Measurements from ENCODE around the gene SRGAP1. TPM values are rescaled to one million over a fixed set of nuclear protein-coding genes. Genes with fewer than 3 reads are reported as not detected.

The SRGAP1 gene
- total and polyA plus RNA-seq, 2 of the 8 experiments (the other 6 are each of a cell fraction or from before 2014, with no cell fraction given): 3.2 to 7.3 TPM

DNA sequence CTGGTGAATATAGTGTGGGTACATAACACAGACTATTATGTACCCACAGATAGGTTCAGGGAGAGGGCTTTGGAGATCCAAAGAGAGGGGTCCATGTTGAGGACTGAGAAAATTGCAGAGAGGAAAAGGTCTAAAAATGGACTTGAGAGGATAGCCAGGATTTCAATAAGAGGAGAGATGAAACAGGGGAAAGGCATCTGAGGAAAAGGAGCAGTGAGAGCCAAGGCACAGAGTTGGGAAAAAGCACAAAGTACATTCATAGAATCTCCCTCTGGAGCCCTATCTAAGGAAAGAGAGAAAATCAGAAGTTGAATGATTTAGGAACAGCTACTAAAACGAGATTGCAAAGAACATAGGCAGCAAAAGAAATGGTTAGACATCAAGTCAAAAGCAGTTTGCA lies 182.8 kb downstream of the SRGAP1 start (continued):
- TF ChIP-seq, protein P1, sequence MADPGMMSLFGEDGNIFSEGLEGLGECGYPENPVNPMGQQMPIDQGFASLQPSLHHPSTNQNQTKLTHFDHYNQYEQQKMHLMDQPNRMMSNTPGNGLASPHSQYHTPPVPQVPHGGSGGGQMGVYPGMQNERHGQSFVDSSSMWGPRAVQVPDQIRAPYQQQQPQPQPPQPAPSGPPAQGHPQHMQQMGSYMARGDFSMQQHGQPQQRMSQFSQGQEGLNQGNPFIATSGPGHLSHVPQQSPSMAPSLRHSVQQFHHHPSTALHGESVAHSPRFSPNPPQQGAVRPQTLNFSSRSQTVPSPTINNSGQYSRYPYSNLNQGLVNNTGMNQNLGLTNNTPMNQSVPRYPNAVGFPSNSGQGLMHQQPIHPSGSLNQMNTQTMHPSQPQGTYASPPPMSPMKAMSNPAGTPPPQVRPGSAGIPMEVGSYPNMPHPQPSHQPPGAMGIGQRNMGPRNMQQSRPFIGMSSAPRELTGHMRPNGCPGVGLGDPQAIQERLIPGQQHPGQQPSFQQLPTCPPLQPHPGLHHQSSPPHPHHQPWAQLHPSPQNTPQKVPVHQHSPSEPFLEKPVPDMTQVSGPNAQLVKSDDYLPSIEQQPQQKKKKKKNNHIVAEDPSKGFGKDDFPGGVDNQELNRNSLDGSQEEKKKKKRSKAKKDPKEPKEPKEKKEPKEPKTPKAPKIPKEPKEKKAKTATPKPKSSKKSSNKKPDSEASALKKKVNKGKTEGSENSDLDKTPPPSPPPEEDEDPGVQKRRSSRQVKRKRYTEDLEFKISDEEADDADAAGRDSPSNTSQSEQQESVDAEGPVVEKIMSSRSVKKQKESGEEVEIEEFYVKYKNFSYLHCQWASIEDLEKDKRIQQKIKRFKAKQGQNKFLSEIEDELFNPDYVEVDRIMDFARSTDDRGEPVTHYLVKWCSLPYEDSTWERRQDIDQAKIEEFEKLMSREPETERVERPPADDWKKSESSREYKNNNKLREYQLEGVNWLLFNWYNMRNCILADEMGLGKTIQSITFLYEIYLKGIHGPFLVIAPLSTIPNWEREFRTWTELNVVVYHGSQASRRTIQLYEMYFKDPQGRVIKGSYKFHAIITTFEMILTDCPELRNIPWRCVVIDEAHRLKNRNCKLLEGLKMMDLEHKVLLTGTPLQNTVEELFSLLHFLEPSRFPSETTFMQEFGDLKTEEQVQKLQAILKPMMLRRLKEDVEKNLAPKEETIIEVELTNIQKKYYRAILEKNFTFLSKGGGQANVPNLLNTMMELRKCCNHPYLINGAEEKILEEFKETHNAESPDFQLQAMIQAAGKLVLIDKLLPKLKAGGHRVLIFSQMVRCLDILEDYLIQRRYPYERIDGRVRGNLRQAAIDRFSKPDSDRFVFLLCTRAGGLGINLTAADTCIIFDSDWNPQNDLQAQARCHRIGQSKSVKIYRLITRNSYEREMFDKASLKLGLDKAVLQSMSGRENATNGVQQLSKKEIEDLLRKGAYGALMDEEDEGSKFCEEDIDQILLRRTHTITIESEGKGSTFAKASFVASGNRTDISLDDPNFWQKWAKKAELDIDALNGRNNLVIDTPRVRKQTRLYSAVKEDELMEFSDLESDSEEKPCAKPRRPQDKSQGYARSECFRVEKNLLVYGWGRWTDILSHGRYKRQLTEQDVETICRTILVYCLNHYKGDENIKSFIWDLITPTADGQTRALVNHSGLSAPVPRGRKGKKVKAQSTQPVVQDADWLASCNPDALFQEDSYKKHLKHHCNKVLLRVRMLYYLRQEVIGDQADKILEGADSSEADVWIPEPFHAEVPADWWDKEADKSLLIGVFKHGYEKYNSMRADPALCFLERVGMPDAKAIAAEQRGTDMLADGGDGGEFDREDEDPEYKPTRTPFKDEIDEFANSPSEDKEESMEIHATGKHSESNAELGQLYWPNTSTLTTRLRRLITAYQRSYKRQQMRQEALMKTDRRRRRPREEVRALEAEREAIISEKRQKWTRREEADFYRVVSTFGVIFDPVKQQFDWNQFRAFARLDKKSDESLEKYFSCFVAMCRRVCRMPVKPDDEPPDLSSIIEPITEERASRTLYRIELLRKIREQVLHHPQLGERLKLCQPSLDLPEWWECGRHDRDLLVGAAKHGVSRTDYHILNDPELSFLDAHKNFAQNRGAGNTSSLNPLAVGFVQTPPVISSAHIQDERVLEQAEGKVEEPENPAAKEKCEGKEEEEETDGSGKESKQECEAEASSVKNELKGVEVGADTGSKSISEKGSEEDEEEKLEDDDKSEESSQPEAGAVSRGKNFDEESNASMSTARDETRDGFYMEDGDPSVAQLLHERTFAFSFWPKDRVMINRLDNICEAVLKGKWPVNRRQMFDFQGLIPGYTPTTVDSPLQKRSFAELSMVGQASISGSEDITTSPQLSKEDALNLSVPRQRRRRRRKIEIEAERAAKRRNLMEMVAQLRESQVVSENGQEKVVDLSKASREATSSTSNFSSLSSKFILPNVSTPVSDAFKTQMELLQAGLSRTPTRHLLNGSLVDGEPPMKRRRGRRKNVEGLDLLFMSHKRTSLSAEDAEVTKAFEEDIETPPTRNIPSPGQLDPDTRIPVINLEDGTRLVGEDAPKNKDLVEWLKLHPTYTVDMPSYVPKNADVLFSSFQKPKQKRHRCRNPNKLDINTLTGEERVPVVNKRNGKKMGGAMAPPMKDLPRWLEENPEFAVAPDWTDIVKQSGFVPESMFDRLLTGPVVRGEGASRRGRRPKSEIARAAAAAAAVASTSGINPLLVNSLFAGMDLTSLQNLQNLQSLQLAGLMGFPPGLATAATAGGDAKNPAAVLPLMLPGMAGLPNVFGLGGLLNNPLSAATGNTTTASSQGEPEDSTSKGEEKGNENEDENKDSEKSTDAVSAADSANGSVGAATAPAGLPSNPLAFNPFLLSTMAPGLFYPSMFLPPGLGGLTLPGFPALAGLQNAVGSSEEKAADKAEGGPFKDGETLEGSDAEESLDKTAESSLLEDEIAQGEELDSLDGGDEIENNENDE (IDR thresholded peaks at IDR 0.05; ENCODE audit: insufficient replicate concordance, low read length): no peak
- TF ChIP-seq CHD1 (IDR thresholded peaks at IDR 0.05; ENCODE audit: low read depth, low read length) (no peak), CEBPB (IDR thresholded peaks at IDR 0.05; ENCODE audit: low read depth, low read length) (no peak), JUN (IDR thresholded peaks at IDR 0.05; ENCODE audit: low read depth, low read length) (no peak), TBP (IDR thresholded peaks at IDR 0.05; ENCODE audit: low read depth, low read length) (no peak), SIN3A (conservative IDR thresholded peaks at IDR 0.05 in 1 of 2, IDR thresholded peaks at IDR 0.05 in 1 of 2; ENCODE audit: low read depth in 1 of 2, low read length in 2 of 2) (no peak), RNF2 (IDR thresholded peaks at IDR 0.05; ENCODE audit: borderline replicate concordance, low read depth, low read length, missing control alignments, poor library complexity, severe bottlenecking) (no peak), TEAD4 (IDR thresholded peaks at IDR 0.05; ENCODE audit: low read depth, low read length) (no peak), GTF2F1 (IDR thresholded peaks at IDR 0.05; ENCODE audit: borderline replicate concordance, low read depth, low read length) (no peak)
- TF ChIP-seq, protein P2, sequence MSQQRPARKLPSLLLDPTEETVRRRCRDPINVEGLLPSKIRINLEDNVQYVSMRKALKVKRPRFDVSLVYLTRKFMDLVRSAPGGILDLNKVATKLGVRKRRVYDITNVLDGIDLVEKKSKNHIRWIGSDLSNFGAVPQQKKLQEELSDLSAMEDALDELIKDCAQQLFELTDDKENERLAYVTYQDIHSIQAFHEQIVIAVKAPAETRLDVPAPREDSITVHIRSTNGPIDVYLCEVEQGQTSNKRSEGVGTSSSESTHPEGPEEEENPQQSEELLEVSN (IDR thresholded peaks at IDR 0.05): no peak
